DOHH2 (cell line): ENCODE measurements around the gene RAB7A.
"Not testable (repeated sequence)": the region's sequence is repeated elsewhere in the genome, so short reads cannot be mapped to it uniquely, and the experiment has no call there.

Experiments
- H3F3A ChIP-seq: fragments of 200-600 bp; sonication (generic), shearing (Covaris generic); 2 replicates; pipeline ENCODE4 v1.6.0; 2016; ENCODE audit warnings: antibody characterized with exemption, mild to moderate bottlenecking; ENCODE audit not compliant: control insufficient read depth, insufficient read depth
- H3K27ac ChIP-seq: fragments of 200-600 bp; sonication (generic); 2 replicates; pipeline ENCODE4 v1.5.1; 2014; ENCODE audit warnings: low read depth, mild to moderate bottlenecking, low read length, moderate library complexity
- H3K27me3 ChIP-seq: fragments of 200-600 bp; sonication (generic); 2 replicates; pipeline ENCODE4 v1.6.1; 2014; ENCODE audit warnings: mild to moderate bottlenecking, low read length, mixed read lengths; ENCODE audit not compliant: control insufficient read depth
- H3K36me3 ChIP-seq: fragments of 200-600 bp; sonication (generic); 2 replicates; pipeline ENCODE4 v1.6.1; 2014; ENCODE audit warnings: mild to moderate bottlenecking, low read length, moderate library complexity, mixed read lengths; ENCODE audit not compliant: control insufficient read depth
- H3K4me1 ChIP-seq: fragments of 200-600 bp; sonication (generic); 2 replicates; pipeline ENCODE4 v1.6.1; 2014; ENCODE audit warnings: mild to moderate bottlenecking, low read length, mixed read lengths; ENCODE audit not compliant: control insufficient read depth
- H3K4me2 ChIP-seq: fragments of 200-600 bp; sonication (generic); 2 replicates; pipeline ENCODE4 v1.6.0; 2014; ENCODE audit warnings: mild to moderate bottlenecking, low read length, moderate library complexity
- H3K4me3 ChIP-seq: fragments of 200-600 bp; sonication (generic); 2 replicates; pipeline ENCODE4 v1.5.1; 2014; ENCODE audit warnings: mild to moderate bottlenecking, low read length, mixed read lengths
- H3K79me2 ChIP-seq: fragments of 200-600 bp; sonication (generic); 2 replicates; pipeline ENCODE4 v1.6.1; 2014; ENCODE audit warnings: mild to moderate bottlenecking, low read length, mixed read lengths; ENCODE audit not compliant: control insufficient read depth
- H3K9me2 ChIP-seq: fragments of 200-600 bp; sonication (generic); replicated peaks from 2 replicates; pipeline ENCODE4 v1.6.1; 2014; ENCODE audit warnings: mild to moderate bottlenecking, low read length, mixed read lengths; ENCODE audit not compliant: control insufficient read depth
- H3K9me3 ChIP-seq: fragments of 200-600 bp; sonication (generic); 2 replicates; pipeline ENCODE4 v1.6.1; 2014; ENCODE audit warnings: antibody characterized with exemption, low read length, mixed read lengths; ENCODE audit not compliant: control insufficient read depth, insufficient read depth
- H4K20me1 ChIP-seq: fragments of 200-600 bp; sonication (generic); 2 replicates; pipeline ENCODE4 v1.6.0; 2014; ENCODE audit warnings: low read depth, mild to moderate bottlenecking, antibody characterized with exemption, low read length, moderate library complexity; ENCODE audit not compliant: control insufficient read depth, insufficient read depth
- CTCF ChIP-seq: fragments of 200-600 bp; sonication (generic); IDR thresholded peaks from one replicate; pipeline ENCODE4 v1.5.1; 2014; ENCODE audit warnings: antibody characterized with exemption, mild to moderate bottlenecking, low read depth, low read length; ENCODE audit not compliant: poor library complexity, severe bottlenecking
- EZH2phosphoT487 ChIP-seq: fragments of 200-600 bp; sonication (generic); IDR thresholded peaks from 2 replicates; pipeline ENCODE4 v1.6.1; 2017; ENCODE audit warnings: borderline replicate concordance, mild to moderate bottlenecking, antibody characterized with exemption, low read length, moderate library complexity, mixed read lengths

RAB7A gene

GRCh38 chr3:128832979-128833378, 107.0 kb downstream of the RAB7A start:
- H3K4me2 ChIP-seq, H3K27me3 ChIP-seq, H3K36me3 ChIP-seq, H3K4me3 ChIP-seq, H3F3A ChIP-seq, H3K9me3 ChIP-seq, H3K27ac ChIP-seq, H4K20me1 ChIP-seq, H3K79me2 ChIP-seq, H3K4me1 ChIP-seq, H3K9me2 ChIP-seq: not testable (repeated sequence)

- Histone ChIP-seq H3K4me3 (no peak overlapping the region), H3K79me2 (no peaks in the 10 kb centered on the region), H4K20me1 (no peaks in the 10 kb centered on the region), H3K9me3 (no peaks in the 10 kb centered on the region), H3K9me2 (no peaks in the 10 kb centered on the region), H3K4me2 (no peak overlapping the region), H3K27ac (no peak overlapping the region), H3K4me1 (no peaks in the 10 kb centered on the region), H3K36me3 (no peaks in the 10 kb centered on the region), H3K27me3 (no peaks in the 10 kb centered on the region), H3F3A (no peaks in the 10 kb centered on the region)
- TF ChIP-seq CTCF (no peak), EZH2phosphoT487 (no peak)
Observed at GRCh38 chr3:128835096-128835495, 109.1 kb downstream of the RAB7A start.

- Histone ChIP-seq H3K9me3 (no peaks in the 10 kb centered on the region), H3K9me2 (no peaks in the 10 kb centered on the region), H3K4me1 (peaks cover 16% of the 10 kb centered on the region), H3K27ac (no peak overlapping the region), H4K20me1 (no peaks in the 10 kb centered on the region), H3K4me2 (no peak overlapping the region), H3F3A (no peaks in the 10 kb centered on the region), H3K36me3 (no peaks in the 10 kb centered on the region), H3K79me2 (no peaks in the 10 kb centered on the region), H3K4me3 (no peak overlapping the region), H3K27me3 (no peaks in the 10 kb centered on the region)
- TF ChIP-seq EZH2phosphoT487 (no peak), CTCF (no peak)
Observed at GRCh38 chr3:128841926-128842920, 116.2 kb downstream of the RAB7A start.

- H4K20me1 ChIP-seq, result no peaks in the 10 kb centered on the region
- H3K4me3 ChIP-seq, result no peak overlapping the region
- H3K27ac ChIP-seq, result no peak overlapping the region
- H3K36me3 ChIP-seq, result no peaks in the 10 kb centered on the region
- H3K9me2 ChIP-seq, result no peaks in the 10 kb centered on the region
- peaks cover 16% of the 10 kb centered on the region for H3K4me1 ChIP-seq
- no peaks in the 10 kb centered on the region for H3K79me2 ChIP-seq
- H3K27me3 ChIP-seq, result no peaks in the 10 kb centered on the region
- H3K9me3 ChIP-seq, result no peaks in the 10 kb centered on the region
- no peak for TF ChIP-seq EZH2phosphoT487
- no peak for TF ChIP-seq CTCF
- no peak overlapping the region for H3K4me2 ChIP-seq
- H3F3A ChIP-seq, result no peaks in the 10 kb centered on the region
Observed at GRCh38 chr3:128844502-128844901, 118.5 kb downstream of the RAB7A start.
